CD4-positive, alpha-beta T cell (primary cell): Measurements from ENCODE around the gene CPA4. TPM values are rescaled to one million over a fixed set of nuclear protein-coding genes. Genes with fewer than 3 reads are reported as not detected.

Experiments used
- ATAC-seq: fragments of 200-7000 bp; cut with Tn5 transposase; one replicate; pipeline ENCODE4 v1.10.0; 2022; ENCODE audit warnings: mild to moderate bottlenecking; ENCODE audit not compliant: poor library complexity
- CTCF ChIA-PET: fragments of 350-600 bp; sonication (Branson Sonifier 250); formaldehyde crosslinking; loops from one replicate; lab custom pipeline; 2021; ENCODE audit warnings: antibody characterized with exemption, inconsistent platforms; lab: Charles Lee
- POLR2A ChIA-PET: fragments of 350-600 bp; sonication (Branson Sonifier 250); formaldehyde crosslinking; loops from one replicate; lab custom pipeline; 2021; ENCODE audit warnings: antibody characterized with exemption, inconsistent platforms; lab: Charles Lee
- DNase-seq, 14 experiments: peaks; one replicate each; pipeline ENCODE4 v3.0.0-alpha.2; 2013 to 2020; ENCODE audit warnings: mixed read lengths in 2 of 14
- H3K27ac ChIP-seq, 2 donors: one replicate each; pipeline versions ENCODE4 v1.5.1 to v1.7.0; 2013; ENCODE audit warnings: low read length in 2 of 2, low read depth in 1 of 2, mild to moderate bottlenecking in 1 of 2
- H3K27me3 ChIP-seq, 2 experiments: 1 replicate in 1 of 2; 2 replicates in 1 of 2; pipeline versions ENCODE4 v1.6.1 to v1.7.0; 2013; ENCODE audit warnings: low read length in 2 of 2, control low read depth in 1 of 2, mild to moderate bottlenecking in 1 of 2, moderate library complexity in 1 of 2; ENCODE audit not compliant: insufficient read depth in 2 of 2, control insufficient read depth in 1 of 2
- H3K36me3 ChIP-seq: one replicate; pipeline ENCODE4 v1.6.1; 2013; ENCODE audit warnings: low read length, control low read depth; ENCODE audit not compliant: insufficient read depth
- H3K4me1 ChIP-seq: one replicate; pipeline ENCODE4 v1.6.1; 2013; ENCODE audit warnings: low read length, control low read depth; ENCODE audit not compliant: insufficient read depth
- H3K4me3 ChIP-seq: one replicate; pipeline ENCODE4 v1.5.1; 2013; ENCODE audit warnings: mild to moderate bottlenecking, low read length, moderate library complexity
- H3K9me3 ChIP-seq, 2 experiments: 1 replicate in 1 of 2; 2 replicates in 1 of 2; pipeline versions ENCODE4 v1.6.1 to v1.7.0; 2013; ENCODE audit warnings: low read length in 2 of 2, mild to moderate bottlenecking in 2 of 2, control low read depth in 1 of 2, moderate library complexity in 1 of 2; ENCODE audit not compliant: control insufficient read depth in 1 of 2, insufficient read depth in 1 of 2
- H3K27ac Mint-ChIP-seq: one replicate; pipeline ENCODE4 v1.8.0; 2020; ENCODE audit warnings: mixed read lengths
- H3K27me3 Mint-ChIP-seq: one replicate; pipeline ENCODE4 v1.8.0; 2021; ENCODE audit warnings: mixed read lengths
- H3K36me3 Mint-ChIP-seq: one replicate; pipeline ENCODE4 v1.8.0; 2021; ENCODE audit warnings: low read depth, mixed read lengths
- H3K4me1 Mint-ChIP-seq: one replicate; pipeline ENCODE4 v1.8.0; 2021; ENCODE audit warnings: low read depth, mixed read lengths
- H3K4me3 Mint-ChIP-seq: one replicate; pipeline ENCODE4 v1.8.0; 2020; ENCODE audit warnings: mild to moderate bottlenecking, mixed read lengths
- H3K9me3 Mint-ChIP-seq: one replicate; pipeline ENCODE4 v1.8.0; 2020; ENCODE audit warnings: mixed read lengths
- intact Hi-C, 2 experiments: fragments of 100-400 bp; cut with DNase I in 1 of 2; cut with micrococcal nuclease in 1 of 2; formaldehyde crosslinking; loops; one replicate each; pipeline versions ENCODE4 v1.15.1 to v1.9.0; 2023 to 2025; cut with DNase I, micrococcal nuclease
- total RNA-seq, 174 experiments: library from RNA in 2 of 174; stranded (reverse) in 2 of 174; gene quantifications; one replicate each; pipeline ENCODE4 v1.2.3 and lab custom pipeline; 2021 to 2026
- TF ChIP-seq, protein P1 (sequence below): fragments of 200-600 bp; IDR thresholded peaks from one replicate; pipeline ENCODE4 v1.8.0; 2022; ENCODE audit warnings: antibody characterized with exemption, mild to moderate bottlenecking

Gene CPA4
- total RNA-seq, 2 experiments from 2014 or later: not detected

DNA sequence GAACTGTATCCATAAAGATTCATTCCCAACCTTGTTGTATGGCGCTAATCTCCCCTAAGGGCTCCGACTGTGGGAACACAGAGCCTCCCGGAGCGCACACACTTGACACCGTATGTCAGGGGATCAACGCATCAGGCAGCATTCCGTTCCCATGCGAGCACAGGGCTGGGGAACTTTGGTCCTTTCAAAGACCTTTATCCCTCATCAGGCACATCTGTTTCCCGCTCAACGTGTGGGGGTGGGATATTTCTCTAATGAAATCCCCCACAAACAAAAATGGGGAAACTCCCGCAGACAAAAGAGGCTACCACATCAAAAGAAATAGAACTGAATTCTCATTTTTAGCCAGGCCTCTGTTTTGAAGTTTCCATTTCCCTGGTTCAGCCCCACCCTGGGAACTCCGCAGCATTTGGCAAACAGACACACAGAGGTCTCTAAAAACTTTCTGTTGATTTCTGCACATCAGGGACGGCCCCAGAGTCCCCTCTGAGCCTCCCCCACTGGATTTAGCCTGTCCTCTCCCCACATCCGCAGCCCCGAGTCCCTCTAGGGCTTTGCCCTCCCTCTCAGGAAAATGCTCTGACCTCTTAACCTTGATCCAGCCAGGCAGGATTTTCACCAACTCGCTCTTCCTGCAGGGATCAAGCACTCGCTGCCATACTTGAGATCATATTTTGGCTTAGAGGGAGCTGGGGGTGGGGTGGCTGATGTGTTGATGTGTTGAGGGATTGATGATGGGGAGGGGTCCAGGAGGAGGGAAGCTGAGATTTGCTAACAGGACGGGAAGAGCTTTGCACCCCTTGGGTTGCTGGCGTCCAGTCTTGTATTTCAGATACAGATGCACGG, 58.2 kb downstream of the CPA4 start:
- Mint-ChIP-seq H3K9me3 (no peaks in the 10 kb centered on the region), H3K27ac (no peak overlapping the region), H3K27me3 (no peaks in the 10 kb centered on the region), H3K4me3 (no peak overlapping the region), H3K4me1 (no peaks in the 10 kb centered on the region), H3K36me3 (no peaks in the 10 kb centered on the region)
- POLR2A ChIA-PET: no interaction called here
- Histone ChIP-seq H3K36me3 (no peaks in the 10 kb centered on the region), H3K27ac (no peak overlapping the region), H3K4me1 (peaks cover 7% of the 10 kb centered on the region), H3K9me3 (peaks cover 0 to 3% of the 10 kb centered on the region in 2 experiments), H3K27me3 (no peaks in the 10 kb centered on the region), H3K4me3 (no peak overlapping the region)
- intact Hi-C loops: no loop called here
- CTCF ChIA-PET: no interaction called here
- ATAC-seq (no peak), DNase-seq (no peak)
- TF ChIP-seq, protein P1, sequence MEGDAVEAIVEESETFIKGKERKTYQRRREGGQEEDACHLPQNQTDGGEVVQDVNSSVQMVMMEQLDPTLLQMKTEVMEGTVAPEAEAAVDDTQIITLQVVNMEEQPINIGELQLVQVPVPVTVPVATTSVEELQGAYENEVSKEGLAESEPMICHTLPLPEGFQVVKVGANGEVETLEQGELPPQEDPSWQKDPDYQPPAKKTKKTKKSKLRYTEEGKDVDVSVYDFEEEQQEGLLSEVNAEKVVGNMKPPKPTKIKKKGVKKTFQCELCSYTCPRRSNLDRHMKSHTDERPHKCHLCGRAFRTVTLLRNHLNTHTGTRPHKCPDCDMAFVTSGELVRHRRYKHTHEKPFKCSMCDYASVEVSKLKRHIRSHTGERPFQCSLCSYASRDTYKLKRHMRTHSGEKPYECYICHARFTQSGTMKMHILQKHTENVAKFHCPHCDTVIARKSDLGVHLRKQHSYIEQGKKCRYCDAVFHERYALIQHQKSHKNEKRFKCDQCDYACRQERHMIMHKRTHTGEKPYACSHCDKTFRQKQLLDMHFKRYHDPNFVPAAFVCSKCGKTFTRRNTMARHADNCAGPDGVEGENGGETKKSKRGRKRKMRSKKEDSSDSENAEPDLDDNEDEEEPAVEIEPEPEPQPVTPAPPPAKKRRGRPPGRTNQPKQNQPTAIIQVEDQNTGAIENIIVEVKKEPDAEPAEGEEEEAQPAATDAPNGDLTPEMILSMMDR: no peak

GRCh38 chr7:130351791-130352090, 58.8 kb downstream of the CPA4 start:
- H3K36me3 ChIP-seq: no peaks in the 10 kb centered on the region
- H3K27ac ChIP-seq: no peak overlapping the region
- intact Hi-C loops: no loop called here
- Mint-ChIP-seq H3K36me3 (no peaks in the 10 kb centered on the region), H3K27me3 (no peaks in the 10 kb centered on the region), H3K27ac (no peak overlapping the region), H3K4me3 (no peak overlapping the region), H3K4me1 (no peaks in the 10 kb centered on the region), H3K9me3 (no peaks in the 10 kb centered on the region)
- H3K9me3 ChIP-seq: no peaks in the 10 kb centered on the region
- no peak overlapping the region for H3K4me3 ChIP-seq
- ATAC-seq: no peak
- no peaks in the 10 kb centered on the region for H3K27me3 ChIP-seq
- ChIA-PET POLR2A (no interaction called here), CTCF (no interaction called here)
- no peak for DNase-seq
- TF ChIP-seq, protein P1: no peak
- H3K4me1 ChIP-seq: peaks cover 7% of the 10 kb centered on the region

GRCh38 chr7:130352194-130353074, 59.5 kb downstream of the CPA4 start:
- no peak overlapping the region for H3K4me3 ChIP-seq
- ATAC-seq: no peak
- H3K27ac Mint-ChIP-seq: no peak overlapping the region
- H3K27ac ChIP-seq: no peak overlapping the region
- TF ChIP-seq, protein P1: no peak
- no peaks in the 10 kb centered on the region for H3K36me3 ChIP-seq
- ChIA-PET CTCF (no interaction called here), POLR2A (no interaction called here)
- no peak overlapping the region for H3K4me3 Mint-ChIP-seq
- no peaks in the 10 kb centered on the region for H3K9me3 ChIP-seq
- H3K4me1 ChIP-seq: peaks cover 7% of the 10 kb centered on the region
- no peaks in the 10 kb centered on the region for H3K9me3 Mint-ChIP-seq
- no peaks in the 10 kb centered on the region for H3K36me3 Mint-ChIP-seq
- H3K4me1 Mint-ChIP-seq: no peaks in the 10 kb centered on the region
- H3K27me3 Mint-ChIP-seq: no peaks in the 10 kb centered on the region
- no peak for DNase-seq
- intact Hi-C loops: no loop called here
- H3K27me3 ChIP-seq: no peaks in the 10 kb centered on the region
